T1000 (cell line): Measurements from ENCODE around the gene TPRN.

Experiments
- DNase-seq: peaks from one replicate; lab custom pipeline; 2025; ENCODE audit warnings: mixed read lengths; lab: John Stamatoyannopoulos, UW

The TPRN gene

GRCh38 chr9:137236238-137236935 is 35.8 kb upstream of the TPRN start:
- DNase-seq = peak; percentile 54

DNA sequence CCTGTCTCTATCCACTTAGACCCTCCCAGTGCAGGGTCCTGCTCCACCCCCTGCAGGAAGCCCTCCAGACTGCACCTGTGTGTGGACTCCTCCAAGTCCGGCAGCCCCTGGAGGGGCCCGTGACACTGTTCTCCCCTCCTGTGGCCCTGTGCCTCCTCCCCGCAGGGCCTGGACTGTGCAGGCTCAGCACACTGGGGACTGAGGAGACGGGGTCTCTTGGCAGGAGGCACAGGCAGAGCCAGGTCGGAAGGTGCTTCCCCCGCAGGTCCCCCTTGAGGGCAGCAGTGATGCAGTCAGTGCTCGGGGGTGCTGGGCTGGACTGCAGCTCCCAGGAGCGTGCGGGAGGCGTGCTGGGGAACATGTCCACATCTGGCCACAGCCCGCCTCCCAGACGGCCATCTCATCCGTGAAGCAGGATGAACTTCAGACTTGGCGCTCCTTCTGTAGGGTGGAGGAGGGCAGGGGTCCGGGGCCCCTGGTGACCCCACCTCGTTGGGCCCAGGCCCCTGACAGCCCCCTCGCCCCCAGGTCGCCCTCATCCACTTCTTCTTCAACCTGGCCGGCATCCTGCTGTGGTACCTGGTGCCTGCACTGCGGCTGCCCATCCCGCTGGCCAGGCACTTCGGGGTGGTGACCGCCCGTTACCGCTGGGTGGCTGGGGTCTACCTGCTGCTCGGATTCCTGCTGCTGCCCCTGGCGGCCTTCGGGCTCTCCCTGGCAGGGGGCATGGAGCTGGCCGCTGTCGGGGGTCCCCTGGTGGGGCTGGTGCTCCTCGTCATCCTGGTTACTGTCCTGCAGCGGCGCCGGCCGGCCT is 35.1 kb upstream of the TPRN start:
- no peak for DNase-seq

DNA sequence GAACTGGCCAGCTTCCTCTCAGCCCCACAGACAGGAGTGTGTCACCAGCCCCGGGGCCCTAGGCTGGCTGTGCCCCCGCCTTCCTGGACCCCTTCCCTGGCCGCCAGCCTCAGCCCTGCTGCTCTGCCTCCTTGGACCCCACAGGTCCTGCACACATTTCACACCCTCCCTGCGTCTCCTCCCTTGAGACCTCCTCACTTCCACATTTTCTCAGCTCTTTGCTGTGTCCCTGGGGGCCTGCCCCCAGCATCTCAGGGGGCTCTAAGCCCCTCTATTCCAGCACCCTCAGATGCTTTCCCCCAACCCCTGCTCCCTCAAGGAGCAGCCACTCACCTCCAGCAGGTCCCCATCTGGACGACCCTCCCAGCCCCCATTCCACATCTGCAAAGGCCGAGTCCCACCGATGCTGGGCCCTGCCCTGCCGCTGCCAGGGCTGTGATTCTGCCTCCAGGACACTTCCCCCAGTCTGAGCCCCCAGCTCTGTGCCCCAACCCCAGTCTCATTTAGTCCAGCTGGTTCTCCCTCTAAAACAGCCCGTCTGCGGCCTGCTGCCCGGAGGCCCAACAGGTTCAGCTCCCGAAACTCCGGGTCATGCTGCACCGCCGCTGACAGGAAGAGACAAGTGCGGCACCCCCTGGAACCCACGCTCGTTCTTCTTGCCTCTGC is 34.4 kb upstream of the TPRN start:
- no peak for DNase-seq

DNA sequence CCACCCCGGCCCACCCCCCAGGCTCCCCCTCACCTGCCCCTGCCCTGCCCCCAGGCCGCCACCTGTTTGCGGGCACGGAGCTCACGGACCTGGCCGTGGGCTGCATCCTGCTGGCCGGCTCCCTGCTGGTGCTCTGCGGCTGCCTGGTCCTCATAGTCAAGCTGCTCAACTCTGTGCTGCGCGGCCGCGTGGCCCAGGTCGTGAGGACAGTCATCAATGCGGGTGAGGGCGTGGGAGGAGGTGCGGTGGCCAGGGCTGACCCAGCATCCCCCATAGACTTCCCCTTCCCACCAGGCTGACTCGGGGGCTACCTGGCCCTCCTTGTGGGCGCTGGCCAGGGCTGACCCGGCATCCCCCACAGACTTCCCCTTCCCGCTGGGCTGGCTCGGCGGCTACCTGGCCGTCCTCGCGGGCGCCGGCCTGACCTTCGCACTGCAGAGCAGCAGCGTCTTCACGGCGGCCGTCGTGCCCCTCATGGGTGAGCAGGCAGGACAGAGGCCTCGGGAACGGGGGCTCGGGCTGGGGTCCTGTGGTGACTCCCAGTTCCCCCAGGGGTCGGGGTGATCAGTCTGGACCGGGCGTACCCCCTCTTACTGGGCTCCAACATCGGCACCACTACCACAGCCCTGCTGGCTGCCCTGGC is 33.6 kb upstream of the TPRN start:
- no peak for DNase-seq

DNA sequence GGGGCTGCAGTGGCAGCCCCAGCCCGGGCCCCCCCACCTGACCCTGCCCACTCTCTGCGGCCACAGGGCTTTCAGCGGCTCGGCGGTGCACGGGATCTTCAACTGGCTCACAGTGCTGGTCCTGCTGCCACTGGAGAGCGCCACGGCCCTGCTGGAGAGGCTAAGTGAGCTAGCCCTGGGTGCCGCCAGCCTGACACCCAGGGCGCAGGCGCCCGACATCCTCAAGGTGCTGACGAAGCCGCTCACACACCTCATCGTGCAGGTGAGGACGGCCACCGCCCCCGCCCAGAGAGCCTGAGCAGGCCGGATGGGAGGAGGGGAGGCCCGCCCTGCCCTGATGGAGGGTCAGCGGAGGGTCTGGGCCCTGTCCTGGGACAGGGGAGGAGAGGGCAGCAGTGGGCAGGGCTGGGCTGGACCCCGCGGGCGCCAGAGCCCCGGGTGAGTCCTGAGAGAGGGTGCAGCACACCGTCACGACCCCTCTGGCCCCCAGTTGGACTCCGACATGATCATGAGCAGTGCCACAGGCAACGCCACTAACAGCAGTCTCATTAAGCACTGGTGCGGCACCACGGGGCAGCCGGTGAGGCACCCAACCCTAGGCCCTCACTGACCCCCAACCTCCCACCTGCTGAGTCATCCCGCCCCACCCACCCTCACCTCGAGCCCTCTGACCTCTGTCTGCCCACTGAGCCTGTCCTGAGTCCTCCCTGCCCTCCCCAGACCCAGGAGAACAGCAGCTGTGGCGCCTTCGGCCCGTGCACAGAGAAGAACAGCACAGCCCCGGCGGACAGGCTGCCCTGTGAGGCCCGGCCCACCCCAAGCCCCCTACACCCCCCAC is 32.8 kb upstream of the TPRN start:
- DNase-seq = no peak

DNA sequence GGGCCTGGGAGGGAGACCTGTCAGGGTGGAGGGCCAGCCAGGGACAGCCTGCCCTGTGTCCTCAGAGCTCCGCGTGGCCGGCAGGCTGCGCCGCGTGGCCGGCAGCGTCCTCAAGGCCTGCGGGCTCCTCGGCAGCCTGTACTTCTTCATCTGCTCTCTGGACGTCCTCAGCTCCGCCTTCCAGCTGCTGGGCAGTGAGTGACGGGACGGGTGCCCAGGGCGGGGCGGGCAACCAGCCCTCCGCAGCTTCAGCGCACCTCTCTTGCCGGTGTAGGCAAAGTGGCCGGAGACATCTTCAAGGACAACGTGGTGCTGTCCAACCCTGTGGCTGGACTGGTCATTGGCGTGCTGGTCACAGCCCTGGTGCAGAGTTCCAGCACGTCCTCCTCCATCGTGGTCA is 32.0 kb upstream of the TPRN start:
- DNase-seq = no peak

DNA sequence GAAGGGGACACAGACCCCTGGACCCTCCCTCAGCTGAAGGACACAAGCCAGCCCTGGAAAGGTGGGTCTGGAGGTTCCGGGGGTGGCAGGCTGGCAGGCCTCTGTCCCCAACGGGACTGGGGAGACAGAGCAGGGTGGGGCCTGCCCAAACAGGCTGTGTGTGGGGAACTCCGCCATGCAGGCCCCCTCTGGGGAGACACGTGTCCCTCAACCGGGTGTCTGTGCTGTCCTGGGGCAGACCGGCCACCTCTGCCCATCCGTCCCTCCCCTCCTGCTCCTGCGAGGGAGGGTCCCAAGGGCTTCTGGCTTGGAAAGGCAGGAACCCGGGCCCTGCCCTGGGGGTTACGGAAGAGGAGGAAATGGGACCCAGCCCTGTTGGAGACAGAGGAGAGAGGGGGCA is 31.6 kb upstream of the TPRN start:
- no peak for DNase-seq

DNA sequence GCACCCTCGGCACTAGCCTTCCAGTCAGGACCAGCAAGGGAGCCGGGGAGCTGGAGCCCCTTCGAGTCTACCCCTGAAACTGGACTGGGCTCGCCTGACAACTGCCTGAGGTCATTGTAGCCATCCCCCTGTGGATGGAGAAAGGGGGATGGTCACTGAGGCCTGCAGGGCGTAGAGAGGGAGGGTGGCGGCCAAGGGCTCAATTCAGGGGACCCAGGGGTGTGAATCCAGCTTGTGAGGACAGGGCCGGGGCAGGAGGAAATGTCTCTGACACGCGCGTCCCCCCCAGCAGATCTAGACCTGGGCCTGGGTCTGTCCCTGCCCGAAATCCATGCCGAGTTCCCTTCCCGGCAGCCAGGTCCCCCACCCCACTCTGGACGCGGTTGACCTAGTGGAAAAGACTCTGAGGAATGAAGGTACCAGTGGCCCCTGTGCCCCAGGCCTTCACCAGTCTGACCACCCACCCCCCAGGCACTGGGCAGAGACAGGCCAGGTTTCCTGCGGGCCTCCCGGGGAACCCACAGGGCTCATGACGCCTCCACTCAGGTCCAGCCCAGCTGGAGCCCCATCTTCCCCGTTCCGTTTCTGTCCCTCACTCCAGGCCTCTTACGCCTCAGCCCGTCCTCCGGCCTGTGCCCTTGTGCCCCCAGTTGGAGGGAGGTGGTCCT is 31.0 kb upstream of the TPRN start:
- no peak for DNase-seq

GRCh38 chr9:137230705-137231371 is 30.3 kb upstream of the TPRN start, which contains the start of gene SLC34A3:
TSS of gene SLC34A3 (plus strand) at chr9:137230901. CDS start at chr9:137231703, 802 bp downstream.
- DNase-seq = no peak

- DNase-seq = no peak
These were observed 29.6 kb upstream of the TPRN start for GRCh38 chr9:137229903-137230704.

- DNase-seq = no peak
These were observed 28.7 kb upstream of the TPRN start for GRCh38 chr9:137228968-137229896.

DNA sequence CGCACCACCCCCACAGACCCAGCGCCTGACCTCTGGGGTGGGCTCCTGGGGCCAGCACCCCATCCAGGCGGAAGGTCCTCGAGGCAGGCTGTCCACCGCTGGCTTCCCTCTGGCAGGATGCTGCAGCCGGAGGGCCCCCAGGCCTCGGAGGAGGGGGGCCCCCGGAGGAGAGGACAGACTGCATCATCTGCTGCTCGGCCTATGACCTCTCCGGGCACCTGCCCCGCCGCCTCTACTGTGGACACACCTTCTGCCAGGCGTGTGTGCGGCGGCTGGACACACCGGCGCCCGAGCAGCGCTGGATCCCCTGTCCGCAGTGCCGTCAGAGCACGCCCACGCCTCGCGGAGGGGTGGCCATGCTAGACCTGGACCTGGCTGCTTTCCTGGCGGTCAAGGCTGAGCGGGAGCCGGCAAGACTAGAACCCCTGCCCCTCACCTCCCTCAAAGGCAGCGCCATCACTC is 28.0 kb upstream of the TPRN start:
- DNase-seq = no peak

GRCh38 chr9:137227853-137228505 is 27.4 kb upstream of the TPRN start:
- no peak for DNase-seq

DNA sequence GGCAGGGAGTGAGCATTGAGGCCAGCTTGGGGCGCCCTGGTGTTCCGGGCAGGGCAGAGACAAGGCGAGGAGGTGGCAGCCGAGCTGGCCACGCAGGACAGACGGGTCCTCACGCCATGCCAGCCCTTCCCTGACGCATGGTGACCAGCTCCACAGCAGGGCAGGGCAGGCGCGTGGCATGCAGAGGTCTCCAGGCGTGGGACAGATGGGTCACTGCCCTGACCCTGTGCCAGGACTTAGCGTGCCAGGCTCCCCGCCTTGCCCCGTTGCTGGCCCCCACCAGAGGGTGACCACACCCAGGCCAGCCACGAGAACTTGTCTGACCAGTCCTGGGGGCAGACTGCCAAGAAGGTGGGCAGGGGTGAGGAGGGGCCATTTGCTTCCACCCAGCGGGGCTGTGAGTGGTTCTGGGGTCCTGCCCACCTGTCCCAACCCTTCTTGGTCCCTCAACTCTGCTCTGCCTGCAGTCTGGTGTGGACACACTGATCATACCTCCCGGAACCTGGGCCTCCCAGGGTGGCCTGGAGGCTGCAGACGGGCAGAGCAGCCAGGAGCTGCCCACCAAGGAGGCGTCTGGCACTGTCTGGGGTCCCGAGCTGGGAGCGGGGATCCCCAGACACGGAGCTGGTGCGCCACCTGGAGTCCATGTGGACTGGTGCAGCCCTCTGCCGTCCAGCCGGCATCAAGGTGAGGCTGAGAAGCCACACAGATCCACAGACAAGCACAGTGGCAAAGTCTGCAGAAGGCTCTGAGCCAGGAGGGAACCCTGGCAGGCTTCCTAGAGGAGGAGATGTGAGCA is 26.7 kb upstream of the TPRN start, which contains the start of gene RNF224:
Gene RNF224 (plus strand): TSS at position 449 of the 799 bp plus-strand sequence. CDS start 834 bp downstream, outside the sequence.
- DNase-seq = peak; percentile 38

DNA sequence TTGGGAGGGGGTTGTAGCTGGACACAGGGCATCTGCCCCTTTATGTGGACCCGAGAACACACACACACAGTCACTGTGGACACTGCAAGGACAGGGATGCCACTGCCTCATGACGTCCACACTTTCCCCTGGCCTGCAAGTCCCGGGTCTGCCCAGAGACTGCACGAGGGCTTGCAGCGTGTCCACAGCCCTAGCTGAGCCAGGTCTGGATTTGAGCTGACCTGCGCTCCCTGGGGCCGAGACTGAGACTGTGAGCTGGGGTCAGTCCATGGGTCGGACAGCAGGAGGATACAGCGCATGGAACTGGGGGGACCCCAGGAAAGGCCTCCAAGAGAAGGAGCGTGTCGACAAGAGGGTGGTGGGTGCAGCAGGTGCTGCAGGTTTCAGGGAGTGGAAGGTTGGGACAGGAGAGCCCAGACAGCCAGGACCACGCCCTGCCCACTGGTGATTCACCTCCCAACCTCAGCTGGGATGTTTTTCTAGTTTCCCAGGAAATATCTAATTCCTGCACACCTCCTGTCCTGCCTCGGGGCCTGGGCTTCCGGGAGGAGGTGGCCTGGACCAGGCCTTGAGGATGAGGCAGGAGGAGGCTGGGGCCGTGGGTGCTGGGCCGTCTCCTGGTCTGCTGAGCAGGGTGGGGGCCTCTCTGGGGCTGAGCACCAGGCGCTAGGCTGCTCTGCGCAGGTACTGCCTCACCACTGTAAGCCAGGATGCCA is 26.0 kb upstream of the TPRN start:
- DNase-seq = no peak
